Measurements from ENCODE around the gene TAGAP.

TAGAP gene

GRCh38 chr6:159082039-159082815 lies 37.4 kb upstream of the TAGAP start:
- DNase-seq = no peak
- Histone ChIP-seq H3K4ac (ENCODE audit: low read depth, low read length) (no peak overlapping the region), H2BK5ac (ENCODE audit: low read length) (no peak overlapping the region), H2BK15ac (replicated peaks; ENCODE audit: low read depth) (no peak overlapping the region), H3K79me2 (ENCODE audit: control insufficient read depth, insufficient read depth, low read length) (no peaks in the 10 kb centered on the region), H2AK5ac (ENCODE audit: low read length) (no peak overlapping the region), H4K8ac (ENCODE audit: low read depth, low read length) (no peak overlapping the region), H3K18ac (ENCODE audit: low read length) (no peak overlapping the region), H3K9ac (ENCODE audit: low read length) (no peak overlapping the region), H2BK120ac (ENCODE audit: low read depth, low read length) (no peak overlapping the region), H3K4me3 (ENCODE audit: low read length) (no peak overlapping the region), H3K23ac (ENCODE audit: low read length) (no peak overlapping the region), H3K27ac (ENCODE audit: low read depth, low read length) (no peak overlapping the region), H3K4me1 (ENCODE audit: control insufficient read depth, low read depth, low read length) (no peaks in the 10 kb centered on the region), H3K36me3 (ENCODE audit: control insufficient read depth, insufficient read depth, low read length) (no peaks in the 10 kb centered on the region), H4K5ac (ENCODE audit: low read length) (no peak overlapping the region), H3K56ac (ENCODE audit: low read length) (no peak overlapping the region), H3K27me3 (ENCODE audit: insufficient read depth, low read length, poor library complexity) (no peaks in the 10 kb centered on the region), H3K4me2 (ENCODE audit: low read length) (no peak overlapping the region), H3K79me1 (ENCODE audit: low read length) (no peaks in the 10 kb centered on the region)
- no CpG with 5 or more reads among the region's 7 CpGs for WGBS (ENCODE audit: extremely low coverage, insufficient coverage, low lambda C conversion rate)

DNA sequence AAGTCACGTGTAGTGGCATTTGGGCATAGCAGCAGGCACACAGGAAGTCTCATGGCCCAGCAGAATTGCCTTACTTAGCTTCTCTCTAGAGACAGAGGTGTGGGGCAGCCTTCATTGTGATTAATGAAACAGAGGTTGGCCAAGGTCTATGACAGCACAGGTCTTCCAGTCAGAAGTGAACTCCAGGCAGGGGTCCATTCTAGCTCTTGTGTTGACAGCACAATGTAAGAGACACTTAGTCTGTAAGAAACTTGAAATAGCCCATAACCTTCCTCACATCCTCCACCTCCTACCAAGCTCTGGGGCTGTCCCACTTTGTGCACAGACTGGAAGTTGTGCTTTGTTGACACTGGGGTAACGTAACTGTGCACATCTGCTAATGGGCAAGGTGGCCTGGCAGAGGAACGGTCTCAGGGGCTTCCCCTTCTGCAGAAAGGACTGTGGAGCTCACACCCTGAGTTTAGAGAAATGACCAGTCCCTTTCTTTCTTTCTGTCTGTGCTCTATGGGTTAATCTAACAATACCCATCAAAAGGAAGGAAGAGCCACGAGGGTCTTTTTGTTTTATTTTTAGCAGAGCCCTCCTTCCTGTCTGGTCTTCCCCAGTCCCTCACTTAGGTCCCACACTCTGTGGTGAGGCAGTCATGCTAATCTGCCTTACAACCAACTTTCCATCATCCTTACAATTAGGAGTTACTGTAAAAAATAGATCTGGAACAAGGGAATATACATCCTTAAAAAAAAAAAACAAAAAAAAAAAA lies 35.6 kb upstream of the TAGAP start:
- H3K4me1 ChIP-seq (ENCODE audit: control insufficient read depth, low read depth, low read length) = no peaks in the 10 kb centered on the region
- no peak overlapping the region for H4K5ac ChIP-seq (ENCODE audit: low read length)
- H3K79me1 ChIP-seq (ENCODE audit: low read length) = no peaks in the 10 kb centered on the region
- WGBS (ENCODE audit: extremely low coverage, insufficient coverage, low lambda C conversion rate) = no CpG with 5 or more reads among the region's 4 CpGs
- no peak overlapping the region for H3K56ac ChIP-seq (ENCODE audit: low read length)
- H3K23ac ChIP-seq (ENCODE audit: low read length) = no peak overlapping the region
- H3K36me3 ChIP-seq (ENCODE audit: control insufficient read depth, insufficient read depth, low read length) = no peaks in the 10 kb centered on the region
- no peak overlapping the region for H3K9ac ChIP-seq (ENCODE audit: low read length)
- no peak overlapping the region for H3K27ac ChIP-seq (ENCODE audit: low read depth, low read length)
- H2BK5ac ChIP-seq (ENCODE audit: low read length) = no peak overlapping the region
- H3K79me2 ChIP-seq (ENCODE audit: control insufficient read depth, insufficient read depth, low read length) = no peaks in the 10 kb centered on the region
- no peak overlapping the region for H3K4ac ChIP-seq (ENCODE audit: low read depth, low read length)
- no peak overlapping the region for H3K4me3 ChIP-seq (ENCODE audit: low read length)
- no peak overlapping the region for H2AK5ac ChIP-seq (ENCODE audit: low read length)
- H3K4me2 ChIP-seq (ENCODE audit: low read length) = no peak overlapping the region
- no peak for DNase-seq
- H4K8ac ChIP-seq (ENCODE audit: low read depth, low read length) = no peak overlapping the region
- H3K27me3 ChIP-seq (ENCODE audit: insufficient read depth, low read length, poor library complexity) = no peaks in the 10 kb centered on the region
- H3K18ac ChIP-seq (ENCODE audit: low read length) = no peak overlapping the region
- no peak overlapping the region for H2BK120ac ChIP-seq (ENCODE audit: low read depth, low read length)
- no peak overlapping the region for H2BK15ac ChIP-seq (replicated peaks; ENCODE audit: low read depth)

- Histone ChIP-seq H2BK15ac (replicated peaks; ENCODE audit: low read depth) (no peak overlapping the region), H4K8ac (ENCODE audit: low read depth, low read length) (no peak overlapping the region), H3K27me3 (ENCODE audit: insufficient read depth, low read length, poor library complexity) (no peaks in the 10 kb centered on the region), H3K79me1 (ENCODE audit: low read length) (no peaks in the 10 kb centered on the region), H3K18ac (ENCODE audit: low read length) (no peak overlapping the region), H3K23ac (ENCODE audit: low read length) (no peak overlapping the region), H3K4me1 (ENCODE audit: control insufficient read depth, low read depth, low read length) (no peaks in the 10 kb centered on the region), H2BK5ac (ENCODE audit: low read length) (no peak overlapping the region), H3K79me2 (ENCODE audit: control insufficient read depth, insufficient read depth, low read length) (no peaks in the 10 kb centered on the region), H3K56ac (ENCODE audit: low read length) (no peak overlapping the region), H2BK120ac (ENCODE audit: low read depth, low read length) (no peak overlapping the region), H3K4me2 (ENCODE audit: low read length) (no peak overlapping the region), H3K36me3 (ENCODE audit: control insufficient read depth, insufficient read depth, low read length) (no peaks in the 10 kb centered on the region), H3K4ac (ENCODE audit: low read depth, low read length) (no peak overlapping the region), H3K9ac (ENCODE audit: low read length) (no peak overlapping the region), H4K5ac (ENCODE audit: low read length) (no peak overlapping the region), H2AK5ac (ENCODE audit: low read length) (no peak overlapping the region), H3K27ac (ENCODE audit: low read depth, low read length) (no peak overlapping the region), H3K4me3 (ENCODE audit: low read length) (no peak overlapping the region)
- WGBS (ENCODE audit: extremely low coverage, insufficient coverage, low lambda C conversion rate) = no CpG with 5 or more reads among the region's 3 CpGs
- DNase-seq = no peak
Measured at GRCh38 chr6:159079367-159079766, 34.6 kb upstream of the TAGAP start.

GRCh38 chr6:159077123-159077522 lies 32.3 kb upstream of the TAGAP start:
- H2BK5ac ChIP-seq (ENCODE audit: low read length) = no peak overlapping the region
- no peak overlapping the region for H4K8ac ChIP-seq (ENCODE audit: low read depth, low read length)
- no peak for DNase-seq
- H3K4me1 ChIP-seq (ENCODE audit: control insufficient read depth, low read depth, low read length) = no peaks in the 10 kb centered on the region
- H2BK120ac ChIP-seq (ENCODE audit: low read depth, low read length) = no peak overlapping the region
- H3K4me3 ChIP-seq (ENCODE audit: low read length) = no peak overlapping the region
- H3K79me2 ChIP-seq (ENCODE audit: control insufficient read depth, insufficient read depth, low read length) = no peaks in the 10 kb centered on the region
- H3K36me3 ChIP-seq (ENCODE audit: control insufficient read depth, insufficient read depth, low read length) = no peaks in the 10 kb centered on the region
- no peak overlapping the region for H2BK15ac ChIP-seq (replicated peaks; ENCODE audit: low read depth)
- no peak overlapping the region for H3K56ac ChIP-seq (ENCODE audit: low read length)
- no peak overlapping the region for H3K27ac ChIP-seq (ENCODE audit: low read depth, low read length)
- no peak overlapping the region for H3K18ac ChIP-seq (ENCODE audit: low read length)
- WGBS (ENCODE audit: extremely low coverage, insufficient coverage, low lambda C conversion rate) = no CpG with 5 or more reads among the region's 13 CpGs
- H4K5ac ChIP-seq (ENCODE audit: low read length) = no peak overlapping the region
- no peak overlapping the region for H2AK5ac ChIP-seq (ENCODE audit: low read length)
- H3K4me2 ChIP-seq (ENCODE audit: low read length) = no peak overlapping the region
- no peak overlapping the region for H3K9ac ChIP-seq (ENCODE audit: low read length)
- H3K23ac ChIP-seq (ENCODE audit: low read length) = no peak overlapping the region
- no peak overlapping the region for H3K4ac ChIP-seq (ENCODE audit: low read depth, low read length)
- H3K27me3 ChIP-seq (ENCODE audit: insufficient read depth, low read length, poor library complexity) = no peaks in the 10 kb centered on the region
- no peaks in the 10 kb centered on the region for H3K79me1 ChIP-seq (ENCODE audit: low read length)

- no peak for DNase-seq
- H4K8ac ChIP-seq (ENCODE audit: low read depth, low read length) = peak overlapping the region; percentile 66
- H3K27ac ChIP-seq (ENCODE audit: low read depth, low read length) = no peak overlapping the region
- H3K36me3 ChIP-seq (ENCODE audit: control insufficient read depth, insufficient read depth, low read length) = no peaks in the 10 kb centered on the region
- no peak overlapping the region for H2BK15ac ChIP-seq (replicated peaks; ENCODE audit: low read depth)
- no peak overlapping the region for H2BK5ac ChIP-seq (ENCODE audit: low read length)
- no peak overlapping the region for H2AK5ac ChIP-seq (ENCODE audit: low read length)
- H3K4me2 ChIP-seq (ENCODE audit: low read length) = no peak overlapping the region
- H3K79me1 ChIP-seq (ENCODE audit: low read length) = no peaks in the 10 kb centered on the region
- no peaks in the 10 kb centered on the region for H3K79me2 ChIP-seq (ENCODE audit: control insufficient read depth, insufficient read depth, low read length)
- H3K18ac ChIP-seq (ENCODE audit: low read length) = no peak overlapping the region
- H4K5ac ChIP-seq (ENCODE audit: low read length) = no peak overlapping the region
- no CpG with 5 or more reads among the region's 12 CpGs for WGBS (ENCODE audit: extremely low coverage, insufficient coverage, low lambda C conversion rate)
- H3K4ac ChIP-seq (ENCODE audit: low read depth, low read length) = no peak overlapping the region
- no peak overlapping the region for H2BK120ac ChIP-seq (ENCODE audit: low read depth, low read length)
- H3K9ac ChIP-seq (ENCODE audit: low read length) = no peak overlapping the region
- no peak overlapping the region for H3K4me3 ChIP-seq (ENCODE audit: low read length)
- no peaks in the 10 kb centered on the region for H3K4me1 ChIP-seq (ENCODE audit: control insufficient read depth, low read depth, low read length)
- H3K56ac ChIP-seq (ENCODE audit: low read length) = no peak overlapping the region
- H3K27me3 ChIP-seq (ENCODE audit: insufficient read depth, low read length, poor library complexity) = no peaks in the 10 kb centered on the region
- no peak overlapping the region for H3K23ac ChIP-seq (ENCODE audit: low read length)
Measured at GRCh38 chr6:159075506-159076228, 30.9 kb upstream of the TAGAP start.
